ENCODE data around the gene KAT6B.
A peak's percentile ranks its signal among the peaks of the same experiment; 100 is the strongest.

KAT6B gene

GRCh38 chr10:75019370-75019769, 193.0 kb downstream of the KAT6B start:
- ATAC-seq, result no peak

- no peak for ATAC-seq
Measured at GRCh38 chr10:75020168-75020567, 193.8 kb downstream of the KAT6B start.

GRCh38 chr10:75021379-75022249, 195.2 kb downstream of the KAT6B start:
- ATAC-seq, result no peak

- no peak for ATAC-seq
Measured at GRCh38 chr10:75023074-75023473, 196.7 kb downstream of the KAT6B start.

GRCh38 chr10:75024971-75025523, 198.6 kb downstream of the KAT6B start:
- ATAC-seq, result no peak

- no peak for ATAC-seq
Measured at GRCh38 chr10:75028049-75028448, 201.6 kb downstream of the KAT6B start.

GRCh38 chr10:75028748-75029147, 202.3 kb downstream of the KAT6B start:
- ATAC-seq, result no peak

GRCh38 chr10:75029420-75029819, 203.0 kb downstream of the KAT6B start:
- ATAC-seq, result no peak

GRCh38 chr10:75029857-75030256, 203.5 kb downstream of the KAT6B start:
- no peak for ATAC-seq

GRCh38 chr10:75030371-75030770, 204.0 kb downstream of the KAT6B start:
- no peak for ATAC-seq

GRCh38 chr10:75032119-75032518, 205.7 kb downstream of the KAT6B start:
- no peak for ATAC-seq

GRCh38 chr10:75032813-75033212, 206.4 kb downstream of the KAT6B start:
- ATAC-seq, result no peak

GRCh38 chr10:75033399-75034130, 207.2 kb downstream of the KAT6B start:
- ATAC-seq, result peak in 1 of 2 donors; percentile 28

GRCh38 chr10:75034131-75034512, 207.7 kb downstream of the KAT6B start:
- ATAC-seq, result peak; percentile 87 to 92

GRCh38 chr10:75034714-75035258, 208.4 kb downstream of the KAT6B start:
- no peak for ATAC-seq

- peak in 1 of 2 donors; percentile 25 for ATAC-seq
Measured at GRCh38 chr10:75035975-75036708, 209.7 kb downstream of the KAT6B start.

- ATAC-seq, result no peak
Measured at GRCh38 chr10:75037171-75038153, 211.1 kb downstream of the KAT6B start.

- ATAC-seq, result no peak
Measured at GRCh38 chr10:75038335-75038734, 211.9 kb downstream of the KAT6B start.

GRCh38 chr10:75040576-75040975, 214.2 kb downstream of the KAT6B start:
- no peak for ATAC-seq

GRCh38 chr10:75042292-75042974, 216.0 kb downstream of the KAT6B start:
- peak; percentile 29 to 57 for ATAC-seq
